DMS 273 treated with DMSO at 0.1 percent for 48 hours (cell line): ENCODE data around the gene AATK.
"Not testable (repeated sequence)": the region's sequence is repeated elsewhere in the genome, so short reads cannot be mapped to it uniquely, and the experiment has no call there.

ENCODE experiments used
- DNase-seq: peaks from one replicate; lab custom pipeline; 2025; lab: John Stamatoyannopoulos, UW

AATK gene

GRCh38 chr17:81092518-81093095 lies 73.4 kb downstream of the AATK start:
- no peak for DNase-seq

- no peak for DNase-seq
These were observed 74.1 kb downstream of the AATK start for GRCh38 chr17:81091774-81092517.

GRCh38 chr17:81091154-81091553 lies 74.9 kb downstream of the AATK start:
- DNase-seq: no peak

GRCh38 chr17:81090361-81091136 lies 75.5 kb downstream of the AATK start:
- DNase-seq: no peak

- DNase-seq: no peak
These were observed 79.1 kb downstream of the AATK start for GRCh38 chr17:81086789-81087551.

GRCh38 chr17:81085420-81085911 lies 80.6 kb downstream of the AATK start:
- DNase-seq: no peak

- no peak for DNase-seq
These were observed 81.2 kb downstream of the AATK start for GRCh38 chr17:81084680-81085419.

GRCh38 chr17:81083125-81083765 lies 82.8 kb downstream of the AATK start:
- DNase-seq: no peak

- no peak for DNase-seq
These were observed 83.6 kb downstream of the AATK start for GRCh38 chr17:81082177-81083073.

- no peak for DNase-seq
These were observed 84.5 kb downstream of the AATK start for GRCh38 chr17:81081222-81082176.

GRCh38 chr17:81080019-81080418 lies 86.0 kb downstream of the AATK start:
- DNase-seq: no peak

GRCh38 chr17:81078026-81078913 lies 87.8 kb downstream of the AATK start:
- not testable (repeated sequence) for DNase-seq

- peak; percentile 92 for DNase-seq
These were observed 89.8 kb downstream of the AATK start for GRCh38 chr17:81076141-81076679.

- no peak for DNase-seq
These were observed 90.7 kb downstream of the AATK start for GRCh38 chr17:81075307-81075706.

GRCh38 chr17:81074875-81075274 lies 91.1 kb downstream of the AATK start:
- DNase-seq: no peak

GRCh38 chr17:81073967-81074839 lies 91.8 kb downstream of the AATK start:
- DNase-seq: no peak
